ENCODE data around the gene AK9.
A peak's percentile ranks its signal among the peaks of the same experiment; 100 is the strongest.

Gene AK9

DNA sequence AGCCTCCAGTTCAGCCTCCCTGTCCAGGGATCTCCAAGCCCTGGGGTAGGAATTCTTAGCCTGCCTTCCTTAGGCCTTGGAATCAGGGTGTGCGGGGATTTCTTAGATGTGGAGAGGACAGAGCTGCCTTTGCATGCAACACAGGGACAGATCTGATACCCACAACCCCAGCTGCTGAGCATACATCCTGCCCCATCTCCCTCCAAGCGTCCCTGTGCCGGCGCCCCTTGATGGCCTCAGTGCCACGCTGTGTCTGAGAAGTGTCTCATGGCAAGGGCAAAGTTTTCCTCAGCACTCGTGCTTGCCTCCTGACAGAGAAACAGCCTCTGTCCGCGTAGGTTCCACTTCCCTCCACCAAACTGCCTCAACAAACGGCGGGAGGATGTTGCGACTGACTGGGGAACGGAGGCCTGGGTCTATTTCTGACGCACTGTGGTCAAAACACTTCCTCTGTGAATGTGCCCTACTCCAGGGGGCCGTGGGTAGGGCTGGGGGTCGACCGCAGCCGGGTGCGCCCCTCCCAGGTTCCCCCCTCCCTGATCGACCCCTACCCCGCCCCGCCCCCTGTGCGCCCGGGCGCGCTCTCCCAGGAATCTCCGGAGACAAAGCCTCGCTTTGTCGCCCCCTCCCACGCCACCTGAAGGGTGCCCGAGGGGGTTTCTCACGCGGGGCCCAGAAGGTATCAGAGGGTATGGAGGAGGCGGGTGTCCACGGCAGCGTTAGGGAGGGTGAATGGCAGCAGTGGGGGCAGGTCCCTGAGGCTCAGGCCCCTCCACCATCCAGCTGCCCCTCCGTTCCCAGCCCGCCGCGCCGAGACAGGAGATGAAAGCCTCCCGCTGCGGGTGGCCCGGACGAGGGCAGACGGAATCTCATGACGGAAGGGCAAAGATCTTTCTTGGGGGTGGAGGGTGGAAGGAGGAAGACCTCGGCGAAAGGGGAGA, 236.2 kb downstream of the AK9 start:
- peak; percentile 65 to 72 for DNase-seq

DNA sequence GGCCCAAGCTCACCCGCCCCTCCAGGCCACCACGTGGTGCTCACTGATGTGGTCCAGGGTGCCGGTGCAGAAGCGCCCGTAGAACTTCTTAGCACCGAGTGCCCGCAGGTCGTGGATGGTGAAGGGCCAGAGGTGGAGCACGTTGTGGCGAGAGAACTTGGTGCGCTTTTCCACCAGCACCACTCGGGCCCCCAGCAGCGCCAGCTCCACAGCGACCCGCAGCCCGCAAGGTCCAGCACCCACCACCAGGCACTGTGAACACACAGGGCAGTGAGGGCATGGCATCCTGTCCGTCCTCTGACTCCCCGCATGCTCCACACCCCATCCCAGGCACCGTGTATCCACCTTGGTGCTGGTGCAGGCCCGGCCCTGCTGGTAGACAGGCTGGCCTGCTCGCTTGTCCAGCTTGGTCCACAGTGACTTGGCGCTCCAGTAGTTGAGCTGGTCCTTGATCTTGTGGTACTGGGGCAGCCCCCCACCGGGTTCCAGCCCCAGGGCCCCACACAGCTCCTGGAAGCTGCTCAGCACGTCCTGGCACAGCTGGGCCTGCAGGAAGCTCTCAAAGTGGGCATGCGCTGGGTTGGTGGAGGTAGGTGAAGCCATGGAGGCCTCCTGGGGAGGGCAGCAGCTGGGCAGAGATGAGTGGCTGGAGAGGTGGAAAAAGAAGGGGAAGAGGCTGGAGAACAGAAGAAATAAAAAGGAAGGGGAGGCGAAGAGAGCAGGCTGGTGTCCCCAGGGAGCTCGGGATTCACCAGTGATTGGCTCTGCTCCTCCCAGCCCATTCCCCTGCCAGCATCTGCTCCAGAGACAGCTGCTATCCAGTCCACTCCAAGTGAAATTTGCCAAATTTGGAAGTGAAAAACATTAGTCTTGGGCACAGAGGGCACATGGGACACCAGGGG, 237.2 kb downstream of the AK9 start:
- no peak for DNase-seq

DNA sequence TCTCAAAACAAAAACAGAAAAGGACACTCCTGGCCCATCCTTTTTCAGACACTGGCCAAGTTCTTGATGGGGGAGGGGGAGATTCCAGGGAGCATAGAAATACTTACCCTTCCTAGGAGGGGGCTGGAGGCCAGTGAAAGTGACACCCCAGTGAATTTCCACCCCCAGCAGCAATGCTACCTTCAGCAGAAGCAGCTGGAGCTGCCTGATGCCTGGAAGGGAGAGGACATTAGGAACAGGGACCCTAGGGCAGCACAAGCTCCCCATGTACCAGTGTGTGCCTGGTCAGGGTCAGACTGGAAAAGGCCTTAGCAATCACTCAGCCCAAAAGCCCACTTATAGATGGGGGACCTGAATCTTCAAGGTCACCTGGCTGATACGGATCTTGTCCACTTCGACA, 237.8 kb downstream of the AK9 start:
- DNase-seq: no peak

DNA sequence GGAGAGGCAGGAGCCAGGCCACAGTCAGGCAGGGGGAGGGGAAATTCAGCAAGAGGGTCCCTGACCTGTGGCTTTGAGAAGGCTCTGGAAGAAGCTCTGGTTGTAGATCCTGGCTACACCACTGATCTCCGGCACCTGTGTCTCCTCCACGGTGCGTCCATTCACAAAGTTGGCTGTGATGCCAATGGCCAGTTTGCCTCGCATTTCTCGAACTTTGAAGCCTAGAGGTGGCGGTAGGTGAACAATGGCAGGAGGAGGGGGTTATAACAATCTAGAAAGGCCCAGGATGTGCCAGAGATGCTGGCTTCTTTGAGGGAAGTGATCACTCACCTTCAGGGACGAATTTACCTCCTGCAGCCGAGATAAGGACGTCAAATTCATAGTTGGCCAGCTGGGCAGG, 238.8 kb downstream of the AK9 start:
- DNase-seq: no peak

DNA sequence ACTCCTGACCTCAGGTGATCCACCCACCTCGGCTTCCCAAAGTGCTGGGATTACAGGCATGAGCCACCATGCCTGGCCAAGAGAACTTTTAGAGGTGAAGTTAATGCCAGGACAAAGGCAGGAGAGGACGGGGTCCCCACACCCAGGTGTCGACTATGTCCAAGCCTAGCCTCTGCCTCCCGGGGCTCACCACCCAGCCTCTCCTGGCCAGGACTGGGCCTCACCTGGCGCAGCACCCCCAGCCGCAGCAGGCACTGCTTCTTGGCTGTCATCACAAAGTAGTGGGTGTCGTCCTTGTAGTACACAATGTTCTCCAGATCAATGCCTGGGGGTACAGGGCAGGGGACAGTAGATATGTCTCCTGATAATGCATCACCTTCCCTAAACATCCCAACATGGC, 239.6 kb downstream of the AK9 start:
- no peak for DNase-seq

DNA sequence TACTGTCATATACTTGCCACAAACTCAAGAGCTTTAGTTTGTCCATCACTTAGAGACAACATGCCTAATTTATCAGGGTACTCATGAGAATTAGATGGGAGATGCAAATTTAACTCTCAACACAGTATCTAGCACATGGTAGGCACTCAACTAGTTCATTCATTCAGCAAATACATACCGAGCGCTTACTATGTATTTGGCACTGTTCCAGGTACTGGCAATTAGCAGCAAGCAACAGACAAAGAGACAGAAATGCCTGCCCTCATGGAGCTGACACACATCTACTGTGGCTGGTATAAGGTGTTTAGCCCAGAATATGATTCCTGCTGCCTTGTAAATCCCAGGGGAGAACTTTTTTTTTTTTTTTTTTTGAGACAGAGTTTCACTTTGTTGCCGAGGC, 240.2 kb downstream of the AK9 start:
- DNase-seq: no peak

DNA sequence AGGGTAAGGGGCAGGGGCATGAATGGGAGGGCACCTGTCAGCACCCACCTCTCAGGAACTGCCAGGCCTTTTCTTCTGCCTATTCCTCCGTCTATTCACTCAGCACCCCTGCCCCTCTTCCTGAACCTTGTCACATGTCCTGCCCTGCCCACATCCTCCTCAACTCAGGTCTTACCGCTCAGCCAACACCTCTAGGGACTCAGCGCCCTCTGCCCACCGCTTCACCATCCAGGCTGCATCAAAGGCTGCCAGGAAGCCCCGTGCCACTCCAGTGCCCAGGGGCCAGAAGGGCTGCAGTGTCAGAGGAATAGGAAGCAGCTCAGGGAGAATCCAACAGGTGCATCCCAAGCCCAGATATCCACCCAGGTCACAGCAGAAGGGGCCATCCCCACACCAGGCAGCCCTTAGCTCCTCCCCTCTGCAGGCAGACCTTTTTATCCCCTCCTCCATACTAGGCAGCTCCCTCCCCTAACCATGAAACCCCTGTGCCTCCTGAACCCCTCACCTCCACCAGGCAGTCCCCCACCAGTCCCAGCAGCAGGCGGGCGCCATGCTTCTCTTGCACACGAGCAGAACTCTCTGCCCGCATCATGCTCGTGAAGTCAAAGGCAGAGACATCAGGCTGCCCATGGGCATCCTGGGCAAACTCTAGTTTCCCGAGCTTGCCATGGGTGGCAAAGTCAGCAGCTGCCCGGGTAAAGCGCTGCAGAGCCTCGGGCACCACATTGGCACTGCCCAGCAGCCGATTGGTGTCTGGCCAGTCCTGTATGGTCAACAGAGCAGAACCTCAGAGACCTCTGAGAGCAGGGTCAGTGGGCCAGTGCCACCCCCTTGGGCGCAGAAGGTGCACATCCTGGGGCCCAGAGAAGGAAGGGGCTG, 241.0 kb downstream of the AK9 start:
- DNase-seq: no peak

DNA sequence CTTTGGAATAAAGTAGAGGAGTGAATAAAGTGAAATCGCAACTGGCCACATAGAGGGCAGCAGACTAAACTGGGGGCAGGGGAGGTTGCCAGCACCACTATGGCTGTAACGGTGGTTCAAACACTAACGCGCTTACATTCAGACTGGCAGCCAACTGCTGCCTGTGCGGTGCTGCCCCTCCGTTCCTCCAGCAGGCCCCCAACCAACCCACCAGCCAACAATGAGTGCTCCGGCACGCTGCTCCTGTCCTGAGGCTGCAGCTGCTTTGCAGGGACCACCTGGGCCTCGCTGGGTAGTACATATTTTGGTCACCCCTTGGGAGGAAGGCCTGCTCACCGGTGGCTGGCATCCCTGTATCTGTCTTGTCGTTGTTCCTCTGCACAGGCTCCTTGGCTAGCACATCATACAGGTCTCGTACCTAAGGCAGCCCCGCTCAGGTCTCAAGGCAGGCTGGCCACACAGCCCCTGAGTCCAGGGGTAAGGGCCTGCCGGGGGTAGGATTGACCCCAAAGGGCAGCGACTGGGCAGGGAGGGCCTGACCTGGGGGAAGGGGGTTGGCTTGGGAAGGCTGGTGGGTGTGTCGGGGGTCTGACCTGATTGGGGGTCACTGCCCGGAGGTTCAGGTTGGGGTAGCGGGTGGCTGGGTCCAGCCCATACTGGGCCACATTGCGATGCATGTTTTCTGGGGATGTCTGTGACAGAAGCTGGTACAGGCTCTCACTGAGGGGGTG, 241.8 kb downstream of the AK9 start:
- no peak for DNase-seq

DNA sequence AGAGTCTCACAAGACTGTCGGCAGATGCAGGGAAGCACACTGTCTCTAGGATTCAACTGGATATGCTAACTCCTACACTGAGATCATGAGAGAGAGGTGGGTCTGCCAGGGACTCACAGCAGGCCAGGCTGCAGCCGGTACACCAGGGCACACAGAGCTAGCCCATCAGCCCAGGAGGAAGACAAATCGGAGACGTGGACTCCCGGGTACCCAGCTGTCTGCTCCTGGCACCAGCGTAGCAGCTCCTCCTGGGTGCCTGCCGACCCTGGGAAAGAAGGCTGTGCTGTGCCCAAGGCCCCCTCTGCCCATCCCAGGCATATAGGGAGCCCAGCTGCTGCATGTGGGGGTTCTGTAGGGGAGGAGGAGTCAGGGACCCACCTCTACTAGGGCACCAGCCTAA, 242.4 kb downstream of the AK9 start:
- no peak for DNase-seq

DNA sequence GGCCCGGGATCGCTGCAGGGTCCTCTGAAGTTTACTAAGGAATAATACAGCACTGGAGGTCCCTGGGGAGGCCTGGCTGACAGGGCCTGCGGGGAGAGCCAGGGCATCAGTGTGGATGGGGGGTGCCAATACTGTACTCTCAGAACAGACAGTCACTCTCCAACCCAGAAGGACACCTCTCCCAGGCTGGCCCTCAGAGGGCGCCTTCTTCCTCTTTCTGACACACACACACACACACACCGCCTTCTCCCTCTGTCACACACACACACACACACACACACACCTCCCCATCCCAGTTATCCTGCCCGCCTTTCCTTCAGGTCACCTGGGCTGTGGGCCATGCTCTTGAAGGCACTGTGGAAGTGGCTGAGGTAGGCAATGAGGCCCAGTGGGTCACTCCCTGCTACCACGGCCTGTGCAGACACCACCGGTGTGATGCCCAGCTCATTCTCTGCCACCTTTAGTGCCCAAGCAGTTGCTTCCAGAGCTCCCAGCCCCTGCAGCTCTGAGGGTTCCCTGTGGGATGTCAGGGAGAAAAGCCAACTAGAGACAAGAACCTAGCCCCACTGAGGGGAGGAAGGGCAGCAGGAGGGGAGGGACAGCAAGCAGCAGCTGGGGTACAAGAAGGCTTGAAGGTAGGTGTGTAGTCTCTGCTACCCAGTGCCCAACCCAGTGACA, 243.0 kb downstream of the AK9 start:
- DNase-seq: no peak

DNA sequence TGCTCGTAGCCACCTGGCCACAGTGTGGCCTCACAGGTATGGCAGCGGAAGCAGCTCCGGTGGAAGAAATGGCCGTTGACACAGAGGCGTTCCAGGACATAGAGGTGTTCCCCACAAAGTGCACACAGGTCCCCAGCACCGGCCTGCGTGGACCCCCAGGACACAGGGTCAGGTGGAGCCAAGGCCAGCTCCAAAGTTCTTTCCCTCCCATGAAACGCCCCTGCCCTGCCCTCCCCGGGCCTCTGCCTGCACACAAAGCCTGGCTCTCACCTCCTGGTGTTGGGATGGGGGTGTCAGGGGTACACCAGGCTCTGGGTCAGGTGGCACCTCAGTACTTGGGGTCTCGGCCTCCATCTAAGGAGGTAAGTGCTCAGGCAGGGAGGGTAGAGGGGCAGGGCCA, 243.9 kb downstream of the AK9 start:
- no peak for DNase-seq

DNA sequence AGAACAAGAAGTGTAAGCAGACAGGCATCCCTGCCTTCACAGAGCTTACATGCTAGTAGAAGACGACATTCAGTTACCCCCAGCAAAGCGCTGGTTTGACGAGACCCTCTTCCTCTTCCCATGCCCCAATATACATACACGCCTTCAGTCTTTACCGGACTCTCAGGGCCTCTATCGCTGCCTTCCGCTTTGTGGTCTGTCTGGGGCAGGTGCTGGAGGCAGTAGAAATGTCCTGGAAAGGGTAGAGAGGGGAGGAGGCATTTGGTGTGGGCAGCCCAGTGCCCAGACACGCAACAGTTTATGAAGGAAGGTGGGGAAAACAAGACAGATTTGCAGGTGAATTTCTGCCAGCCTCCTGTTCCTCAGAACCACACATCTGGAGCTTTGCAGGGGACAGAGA, 244.5 kb downstream of the AK9 start:
- no peak for DNase-seq

DNA sequence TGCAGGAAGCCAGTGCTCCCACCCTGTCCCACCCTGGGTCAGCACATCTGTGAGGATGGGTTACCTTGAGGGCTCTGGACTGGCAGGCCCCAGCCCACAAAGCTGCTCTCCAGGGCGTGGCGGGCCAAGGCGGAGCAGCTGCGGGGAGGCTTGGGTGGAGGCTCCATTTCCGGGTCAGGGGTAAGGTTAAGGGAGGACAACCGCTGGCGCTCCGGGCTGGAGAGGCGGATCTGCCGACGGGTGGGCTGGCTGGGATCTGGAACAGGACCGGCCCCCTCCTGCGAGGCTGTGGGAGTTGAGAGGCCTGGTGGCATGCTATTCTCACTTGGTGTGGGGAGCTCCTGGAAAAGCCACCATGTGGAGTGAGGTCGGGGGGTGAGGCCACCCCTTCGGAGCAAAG, 244.9 kb downstream of the AK9 start:
- no peak for DNase-seq

DNA sequence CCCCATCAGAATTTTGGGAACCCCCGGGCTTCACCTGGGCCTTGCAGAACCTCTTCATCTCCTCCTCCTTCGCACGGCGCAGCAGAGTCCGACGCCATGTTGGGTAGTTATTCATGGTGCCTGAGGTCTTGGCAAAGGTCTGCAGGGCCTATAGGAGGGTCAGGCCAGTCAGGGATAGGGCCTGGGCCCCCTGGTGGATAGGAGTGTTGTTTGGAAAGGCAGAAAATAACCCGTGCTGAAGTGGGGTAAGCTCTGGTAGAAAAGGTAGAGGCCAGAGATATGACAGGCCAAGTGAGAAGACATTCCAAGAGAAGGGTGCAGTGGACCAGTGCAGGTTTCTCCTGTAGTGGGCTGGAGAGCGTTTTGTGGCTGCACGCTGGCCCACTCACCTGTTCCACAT, 245.6 kb downstream of the AK9 start:
- no peak for DNase-seq

DNA sequence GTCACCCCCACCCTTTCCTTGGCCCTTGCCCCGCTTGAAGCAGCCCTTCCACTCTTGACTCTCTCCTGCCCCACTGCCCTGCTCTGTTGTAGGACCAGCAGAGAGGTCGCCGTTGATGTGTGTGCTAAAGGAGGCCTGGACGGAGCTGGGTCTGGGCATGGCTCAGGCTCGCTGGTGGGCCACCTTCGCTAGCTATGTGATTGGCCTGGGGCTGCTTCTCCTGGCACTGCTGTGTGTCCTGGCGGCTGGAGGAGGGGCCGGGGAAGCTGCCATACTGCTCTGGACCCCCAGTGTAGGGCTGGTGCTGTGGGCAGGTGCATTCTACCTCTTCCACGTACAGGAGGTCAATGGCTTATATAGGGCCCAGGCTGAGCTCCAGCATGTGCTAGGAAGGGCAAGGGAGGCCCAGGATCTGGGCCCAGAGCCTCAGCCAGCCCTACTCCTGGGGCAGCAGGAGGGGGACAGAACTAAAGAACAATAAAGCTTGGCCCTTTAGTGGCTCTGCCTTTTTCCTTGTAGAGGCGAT, 247.5 kb downstream of the AK9 start:
- DNase-seq: no peak

Measured in activated CD4-positive, alpha-beta T cell treated with anti-CD3 and anti-CD28 coated beads, Interleukin-2, amount 50 U/mL, for 48 hours (primary cell).